Limb (tissue), 2 donors: ENCODE measurements around the gene EXOC3L1.

ENCODE experiments used
- DNase-seq, 2 donors: peaks; one replicate each; pipeline ENCODE4 v3.0.0-alpha.2; 2016; ENCODE audit errors: extremely low spot score in 2 of 2

The EXOC3L1 gene

GRCh38 chr16:67150047-67150832, 39.7 kb downstream of the EXOC3L1 start:
- DNase-seq: peak; percentile 67 to 78

- no peak for DNase-seq
Measured at GRCh38 chr16:67149276-67150046, 40.5 kb downstream of the EXOC3L1 start.

GRCh38 chr16:67148656-67149275, 41.2 kb downstream of the EXOC3L1 start:
- DNase-seq: no peak

- no peak for DNase-seq
Measured at GRCh38 chr16:67148221-67148620, 41.7 kb downstream of the EXOC3L1 start.

GRCh38 chr16:67147437-67148140, 42.3 kb downstream of the EXOC3L1 start:
- DNase-seq: no peak

- DNase-seq: no peak
Measured at GRCh38 chr16:67146523-67147357, 43.2 kb downstream of the EXOC3L1 start.

GRCh38 chr16:67145746-67146145, 44.2 kb downstream of the EXOC3L1 start:
- no peak for DNase-seq

GRCh38 chr16:67144943-67145342, 45.0 kb downstream of the EXOC3L1 start:
- no peak for DNase-seq

- no peak for DNase-seq
Measured at GRCh38 chr16:67142342-67142741, 47.6 kb downstream of the EXOC3L1 start.

GRCh38 chr16:67141391-67141790, 48.5 kb downstream of the EXOC3L1 start:
- DNase-seq: no peak

GRCh38 chr16:67137605-67138004, 52.3 kb downstream of the EXOC3L1 start:
- DNase-seq: no peak
